IPS DF 19.7 (cell line): Measurements from ENCODE around the gene PRCC.
"Not testable (repeated sequence)": the region's sequence is repeated elsewhere in the genome, so short reads cannot be mapped to it uniquely, and the experiment has no call there.

Source experiments
- DNase-seq: peaks from one replicate; pipeline ENCODE4 v3.0.0-alpha.2; 2013; ENCODE audit warnings: low read depth, low spot score

The PRCC gene

GRCh38 chr1:156744344-156744743, 23.0 kb upstream of the PRCC start:
- DNase-seq = no peak

- no peak for DNase-seq
Measured at GRCh38 chr1:156744786-156745419, 22.4 kb upstream of the PRCC start.

DNA sequence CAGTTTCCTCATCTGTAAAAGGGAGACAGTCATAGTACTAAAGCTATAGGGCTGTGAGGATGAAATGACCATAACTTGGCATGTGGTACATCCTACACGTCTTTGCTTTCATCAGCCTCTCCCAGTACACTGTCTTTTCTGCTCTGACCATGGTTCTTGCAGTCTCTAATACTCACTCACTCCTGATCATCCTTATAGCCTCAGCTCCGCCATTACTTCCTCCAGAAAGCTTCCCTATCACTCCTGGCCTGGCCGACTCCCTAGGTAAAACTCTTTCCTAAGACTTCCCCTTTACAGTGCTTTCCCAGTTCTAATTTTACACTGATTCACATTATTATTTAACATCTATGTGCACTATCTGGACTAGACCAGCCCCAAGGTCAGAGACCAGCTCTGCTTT, 21.5 kb upstream of the PRCC start:
- no peak for DNase-seq

DNA sequence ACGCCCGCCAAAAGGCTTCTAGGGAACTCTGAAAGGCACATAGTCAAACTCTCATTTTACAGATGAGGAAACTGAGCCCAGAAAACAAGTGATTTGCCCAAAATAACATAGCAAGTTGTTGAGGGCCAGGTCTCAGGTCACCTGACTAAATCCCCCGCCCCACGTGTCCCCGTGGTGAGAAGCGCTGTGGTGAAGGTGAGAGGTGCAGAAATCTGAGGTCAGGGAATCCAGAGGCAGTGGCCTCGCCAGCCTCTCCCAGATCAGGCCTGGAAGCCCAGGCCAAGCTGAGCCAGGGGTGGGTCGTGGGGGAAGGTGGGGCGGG, 21.0 kb upstream of the PRCC start:
- no peak for DNase-seq

GRCh38 chr1:156746728-156747631, 20.4 kb upstream of the PRCC start:
- DNase-seq = no peak

DNA sequence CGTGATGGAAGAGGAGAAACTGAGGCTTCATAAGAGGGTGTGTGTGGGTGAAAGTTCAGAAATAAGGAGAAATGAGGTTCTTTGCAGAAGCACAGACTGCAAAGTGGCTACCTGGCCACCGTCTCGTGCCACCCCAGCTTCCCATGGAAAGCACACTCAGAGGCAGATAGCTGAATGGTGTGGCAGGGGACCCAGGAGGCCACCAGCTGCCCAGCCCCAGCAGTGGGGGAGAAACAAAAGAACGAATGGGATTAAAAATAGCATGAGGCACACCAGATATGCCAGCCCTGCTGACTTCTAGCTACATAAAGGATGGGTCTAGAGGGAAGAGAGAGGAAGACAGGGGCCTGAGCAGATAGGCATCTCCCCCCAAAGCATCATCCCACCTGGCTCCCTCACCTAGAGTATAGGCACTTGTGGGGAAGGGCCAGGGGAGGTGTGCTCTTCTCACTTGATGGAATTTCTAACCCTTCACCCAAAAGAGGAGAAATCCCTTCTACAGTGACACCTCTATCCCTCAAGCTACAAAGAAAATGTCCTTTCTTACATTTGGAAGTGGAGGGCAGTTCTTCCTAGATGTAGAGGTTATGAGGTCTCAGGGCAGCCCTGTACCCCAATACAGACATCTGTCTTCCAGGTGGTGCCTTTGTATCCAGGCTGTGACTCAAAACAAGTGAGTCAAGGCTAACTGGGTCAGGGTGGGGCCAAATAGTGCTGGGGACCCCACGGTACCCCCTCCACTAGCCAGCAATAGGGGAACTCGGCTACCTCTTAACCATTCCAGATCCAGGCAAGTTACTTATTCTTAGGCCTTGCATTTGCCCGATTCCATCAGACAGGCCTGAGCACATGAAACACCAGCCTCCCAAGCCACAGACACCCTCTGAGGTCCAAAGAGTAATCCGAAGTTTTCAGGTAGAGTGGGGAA, 19.3 kb upstream of the PRCC start:
- no peak for DNase-seq

DNA sequence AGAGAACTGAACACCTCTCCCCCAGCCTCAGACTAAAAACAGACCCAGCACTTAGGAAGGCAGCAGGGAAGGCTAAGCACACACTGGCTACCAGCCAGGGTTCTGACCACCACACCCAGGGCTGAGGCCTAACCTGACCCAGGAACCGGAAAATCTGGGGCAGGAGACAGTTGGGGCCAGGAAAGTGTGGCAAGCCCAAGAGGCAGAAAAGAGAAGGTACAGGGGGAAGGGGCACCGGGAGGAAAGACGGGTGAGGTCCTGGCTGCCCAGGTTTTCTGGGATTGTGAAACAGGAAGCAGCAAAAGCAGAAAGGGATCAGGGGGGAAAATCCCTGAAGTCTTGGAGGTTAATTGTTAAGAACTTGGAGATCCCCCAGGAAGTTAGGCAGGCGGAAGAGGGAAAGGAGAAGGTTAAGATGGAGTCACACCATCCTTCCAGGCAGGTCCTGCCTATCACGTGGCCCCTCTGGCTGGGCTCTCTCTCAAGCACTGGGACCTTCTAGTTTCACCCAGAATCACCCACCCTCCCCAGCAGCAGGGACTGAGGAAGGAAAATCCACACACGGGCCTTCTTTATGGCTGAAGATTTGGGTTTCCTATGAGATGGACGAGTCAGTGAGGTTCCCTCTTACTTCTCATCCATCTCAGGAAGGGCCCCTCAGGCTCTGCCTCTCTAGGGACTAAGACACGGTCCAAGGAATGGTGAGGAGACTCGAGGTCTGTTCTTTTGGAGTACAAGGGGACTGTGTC, 18.5 kb upstream of the PRCC start:
- no peak for DNase-seq

DNA sequence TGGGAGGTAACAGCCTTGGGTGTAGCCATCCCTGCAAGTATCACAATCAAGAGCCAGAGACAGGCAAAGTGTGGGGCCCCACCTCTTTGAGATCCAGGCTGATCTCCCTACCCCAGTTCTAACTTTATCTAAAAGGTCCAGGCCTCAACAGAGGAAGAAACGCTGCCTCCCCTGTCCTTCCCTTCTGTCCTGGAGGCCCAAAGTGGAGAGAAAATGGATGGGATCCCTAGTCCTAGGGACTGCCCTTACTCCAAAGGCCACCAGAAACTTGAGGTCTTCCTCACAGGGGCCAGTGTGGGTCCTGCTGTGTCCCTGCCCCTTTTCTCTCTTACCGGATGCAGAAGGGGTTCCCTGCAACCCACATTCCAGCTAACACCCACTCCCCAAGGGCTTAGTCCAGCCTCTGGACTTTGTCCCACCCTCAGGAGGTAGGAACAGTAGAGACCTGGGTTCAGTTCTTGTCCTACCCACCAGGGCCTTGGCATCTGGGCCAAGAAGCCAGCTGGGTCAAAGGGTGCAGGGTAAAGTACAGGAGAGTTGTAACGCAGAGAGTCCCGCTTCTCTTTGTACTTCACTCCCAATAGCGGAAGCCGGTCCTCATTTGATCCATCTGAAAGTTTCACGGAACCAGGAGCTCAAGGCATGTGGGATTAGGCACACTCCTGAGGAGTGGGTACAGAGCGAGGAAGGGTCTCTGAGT, 17.8 kb upstream of the PRCC start:
- no peak for DNase-seq

DNA sequence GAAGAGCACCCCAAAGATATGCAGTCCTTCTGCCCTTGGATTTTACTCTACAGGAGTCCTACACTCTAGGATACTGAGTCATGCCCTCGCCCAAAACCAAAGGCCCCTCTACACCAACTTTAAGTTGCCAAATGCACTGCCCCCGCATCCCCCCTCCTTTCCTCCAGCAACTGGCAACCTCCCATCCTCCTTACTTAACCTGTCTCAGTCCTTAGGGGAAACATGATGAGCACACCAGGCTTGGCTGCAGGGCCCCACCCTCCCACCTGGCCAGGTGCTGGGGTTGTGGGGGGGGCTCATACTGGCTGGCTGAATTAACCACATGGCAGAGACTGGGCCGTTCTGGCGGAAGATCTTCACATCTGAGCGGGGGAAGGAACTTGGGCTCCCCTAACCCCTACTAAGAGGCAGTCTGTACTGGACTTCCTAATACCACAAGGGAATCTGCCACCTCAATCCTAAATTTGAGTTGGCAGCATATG, 17.1 kb upstream of the PRCC start:
- no peak for DNase-seq

GRCh38 chr1:156750711-156751450, 16.5 kb upstream of the PRCC start:
- no peak for DNase-seq

- DNase-seq = no peak
Measured at GRCh38 chr1:156751451-156751756, 15.9 kb upstream of the PRCC start, which contains the start of gene HDGF. Gene HDGF (minus strand): TSS chr1:156751675. CDS start chr1:156751429, 246 bp downstream.

DNA sequence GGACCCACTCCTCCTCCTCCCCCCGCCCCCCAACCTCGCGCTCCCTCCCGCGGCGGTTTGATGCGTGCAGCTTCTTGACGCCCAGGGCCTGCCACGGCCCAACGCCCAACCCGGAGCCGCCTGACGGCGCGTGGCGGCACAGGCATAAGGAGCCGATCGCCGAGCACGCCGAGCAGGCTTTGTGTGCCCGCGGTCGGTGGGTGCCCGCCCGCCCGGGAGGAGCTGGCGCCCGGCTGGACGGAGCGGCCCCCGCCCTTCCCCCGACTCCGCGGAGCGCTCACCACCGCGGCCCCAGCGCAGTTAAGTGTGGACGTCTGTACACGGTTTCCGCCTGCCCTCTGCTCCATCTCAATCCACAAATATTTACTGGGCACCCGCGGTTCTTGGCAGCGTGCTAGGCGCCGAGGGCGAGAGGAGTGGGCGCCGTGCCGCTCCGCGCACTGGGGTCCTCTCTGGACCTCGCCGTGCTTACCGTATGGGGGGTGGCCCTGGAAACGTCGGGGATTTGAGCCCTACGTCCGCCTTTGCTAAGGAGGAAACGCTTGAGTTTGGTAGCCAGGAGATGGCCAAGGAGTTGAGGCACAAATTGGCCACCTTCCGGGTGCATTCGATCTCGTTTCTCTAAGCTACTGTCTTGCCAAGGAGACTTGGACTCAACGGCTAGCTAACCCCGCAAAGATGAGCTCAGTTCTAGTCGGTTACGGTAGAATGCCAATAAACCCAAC, 15.4 kb upstream of the PRCC start:
- peak; percentile 78 for DNase-seq

DNA sequence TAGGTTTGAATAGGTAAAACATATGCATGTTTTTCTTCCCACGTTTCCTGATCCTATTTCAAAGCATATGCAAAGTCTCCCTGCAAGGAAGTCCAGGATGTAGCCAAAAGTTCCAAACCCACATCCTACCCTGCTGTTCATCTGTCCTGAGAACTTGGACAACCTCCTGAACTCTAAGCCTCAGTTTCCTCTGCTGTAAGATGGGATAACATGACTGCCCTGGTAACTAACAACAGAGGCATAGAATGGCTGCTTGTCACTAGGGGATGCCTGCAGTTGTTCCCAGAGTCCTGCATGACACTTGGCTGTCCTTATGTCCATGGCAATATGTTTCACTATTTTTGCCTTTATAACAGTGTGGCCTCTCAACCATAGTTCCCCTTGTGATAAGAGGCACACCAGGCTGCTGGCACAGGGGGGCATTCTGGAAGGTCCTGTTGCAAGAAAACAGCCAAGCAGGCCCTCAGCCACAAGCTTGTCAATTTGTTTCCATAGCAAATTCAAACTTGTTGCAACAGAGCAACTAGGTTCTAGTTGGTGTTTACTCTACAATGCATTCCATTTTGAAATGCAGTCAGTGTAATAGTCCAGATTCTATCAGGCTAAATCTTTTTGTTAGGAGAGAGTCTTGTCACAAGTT, 14.4 kb upstream of the PRCC start:
- no peak for DNase-seq

GRCh38 chr1:156754219-156754618, 13.1 kb upstream of the PRCC start:
- no peak for DNase-seq

DNA sequence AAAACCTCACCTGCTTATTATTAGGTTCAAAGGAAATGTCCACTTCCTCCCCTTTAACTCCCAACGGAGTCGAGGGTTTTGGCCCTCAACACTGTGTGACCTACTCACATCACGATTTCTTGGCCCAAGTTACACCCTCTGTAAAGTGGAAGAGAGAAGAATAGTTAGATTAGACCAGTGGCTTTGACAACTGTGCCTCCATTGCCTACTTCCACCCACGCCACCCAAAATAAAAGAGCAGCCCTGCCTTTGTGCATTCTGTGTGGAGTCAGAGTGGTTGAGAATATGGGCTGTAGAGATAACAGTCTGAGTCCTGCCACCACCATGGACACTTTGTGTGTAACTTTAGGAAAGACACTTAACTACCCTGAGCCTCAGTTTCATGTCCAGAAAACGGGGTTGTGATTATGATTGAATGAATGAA, 11.8 kb upstream of the PRCC start:
- DNase-seq = no peak

DNA sequence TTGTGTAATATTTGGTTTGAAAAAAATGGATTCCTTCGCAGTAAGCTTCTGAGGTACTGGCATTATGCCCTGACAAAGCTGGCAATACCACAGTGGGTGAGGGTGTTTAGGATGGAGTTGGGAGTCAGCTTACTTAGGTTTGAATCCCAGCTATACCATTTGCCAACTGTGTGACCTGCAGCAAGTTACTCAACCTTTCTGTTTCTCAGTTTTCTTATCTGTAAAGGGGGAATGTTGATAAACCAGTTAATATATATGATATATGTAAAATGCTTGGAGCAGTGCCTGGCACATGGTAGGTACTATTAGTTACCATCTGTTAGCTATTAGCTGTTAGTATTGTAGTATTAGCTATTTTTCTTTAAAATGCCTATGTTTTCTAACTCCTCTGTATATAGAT, 11.0 kb upstream of the PRCC start:
- DNase-seq = no peak

DNA sequence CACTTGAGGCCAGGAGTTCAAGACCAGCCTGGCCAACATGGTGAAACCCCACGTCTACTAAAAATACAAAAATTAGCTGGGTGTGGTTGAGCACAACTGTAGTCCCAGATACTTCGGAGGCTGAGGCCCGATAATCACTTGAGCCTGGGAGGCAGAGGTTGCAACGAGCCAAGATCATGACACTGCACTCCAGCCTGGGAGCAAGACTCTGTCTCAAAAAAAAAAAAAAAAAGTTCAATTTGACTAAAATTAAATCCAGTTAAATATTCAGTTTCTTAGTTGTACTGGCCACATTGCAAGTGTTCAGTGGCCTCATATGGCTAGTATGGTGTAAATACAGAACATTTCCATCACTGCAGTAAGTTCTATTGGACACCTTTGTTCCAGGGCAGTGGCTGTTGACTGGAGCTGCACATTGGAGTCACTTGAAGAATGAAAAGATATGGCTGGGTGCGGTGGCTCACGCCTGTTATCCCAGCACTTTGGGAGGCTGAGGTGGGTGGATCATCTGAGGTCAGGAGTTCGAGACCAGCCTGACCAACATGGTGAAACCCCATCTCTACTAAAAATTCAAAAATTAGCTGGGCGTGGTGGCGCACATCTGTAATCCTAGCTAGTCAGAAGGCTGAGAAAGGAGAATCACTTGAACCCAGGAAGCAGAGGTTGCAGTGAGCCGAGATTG, 9.6 kb upstream of the PRCC start:
- DNase-seq = not testable (repeated sequence)

GRCh38 chr1:156760092-156760795, 7.1 kb upstream of the PRCC start:
- no peak for DNase-seq
